PC-3 (cell line): ENCODE measurements around the gene SF3A2. TPM values are rescaled to one million over a fixed set of nuclear protein-coding genes. Genes with fewer than 3 reads are reported as not detected.

Experiments used
- ATAC-seq: fragments of 200-7000 bp; cut with Tn5 transposase; 2 replicates; pipeline ENCODE4 v1.9.1; 2020; ENCODE audit warnings: mild to moderate bottlenecking, moderate library complexity
- BruUV-seq: library from RNA; stranded (reverse); fragments of 400-500 nt; replicated peaks from 2 replicates; lab custom pipeline; 2021; lab: Mats Ljungman, UMichigan
- CTCF ChIA-PET: fragments of 300-600 bp; sonication (Branson Sonifier 250); formaldehyde crosslinking; loops from one replicate; lab custom pipeline; 2022; ENCODE audit warnings: antibody characterized with exemption; lab: Charles Lee
- POLR2A ChIA-PET: fragments of 300-600 bp; sonication (Branson Sonifier 250); formaldehyde crosslinking; loops from one replicate; lab custom pipeline; 2022; ENCODE audit warnings: antibody characterized with exemption; ENCODE audit not compliant: unreplicated experiment; lab: Charles Lee
- DNase-seq: peaks from one replicate; pipeline ENCODE4 v3.0.0-alpha.2; 2015
- H2AFZ ChIP-seq: fragments of 300-600 bp; sonication (generic); 2 replicates; pipeline ENCODE4 v1.6.0; 2016; ENCODE audit warnings: antibody characterized with exemption, low read length
- H3F3A ChIP-seq: fragments of 300-600 bp; sonication (generic); one replicate; pipeline ENCODE4 v1.6.0; 2017; ENCODE audit warnings: antibody characterized with exemption, low read length, control low read depth, mild to moderate bottlenecking; ENCODE audit not compliant: unreplicated experiment
- H3K27ac ChIP-seq: fragments of 300-600 bp; sonication (generic); 2 replicates; pipeline ENCODE4 v1.5.1; 2016; ENCODE audit warnings: mild to moderate bottlenecking, low read length
- H3K27me3 ChIP-seq: fragments of 300-600 bp; sonication (generic); 2 replicates; pipeline ENCODE4 v1.6.1; 2016; ENCODE audit warnings: low read length, mixed read lengths
- H3K36me3 ChIP-seq: fragments of 300-600 bp; sonication (generic); 2 replicates; pipeline ENCODE4 v1.6.1; 2016; ENCODE audit warnings: low read depth, mixed run types, low read length, mixed read lengths
- H3K4me1 ChIP-seq: fragments of 300-600 bp; sonication (generic); 2 replicates; pipeline ENCODE4 v1.5.1; 2016; ENCODE audit warnings: low read length; ENCODE audit not compliant: insufficient read depth
- H3K4me2 ChIP-seq: fragments of 300-600 bp; sonication (generic); 2 replicates; pipeline ENCODE4 v1.6.0; 2016; ENCODE audit warnings: low read length
- H3K4me3 ChIP-seq: fragments of 300-600 bp; sonication (generic); 2 replicates; pipeline ENCODE4 v1.5.1; 2016; ENCODE audit warnings: mild to moderate bottlenecking, low read length, mixed read lengths
- H3K79me2 ChIP-seq: fragments of 300-600 bp; sonication (generic); 2 replicates; pipeline ENCODE4 v1.6.1; 2017; ENCODE audit warnings: low read length, mixed read lengths
- H3K9ac ChIP-seq: fragments of 300-600 bp; sonication (generic); 2 replicates; pipeline ENCODE4 v1.6.0; 2016; ENCODE audit warnings: mild to moderate bottlenecking, low read length
- H3K9me2 ChIP-seq: fragments of 300-600 bp; sonication (generic); replicated peaks from 2 replicates; pipeline ENCODE4 v1.6.1; 2016; ENCODE audit warnings: mixed run types, low read length, mixed read lengths
- H3K9me3 ChIP-seq: fragments of 300-600 bp; sonication (generic); 2 replicates; pipeline ENCODE4 v1.6.1; 2016; ENCODE audit warnings: low read length, mixed read lengths
- H4K20me1 ChIP-seq: fragments of 300-600 bp; sonication (generic); 2 replicates; pipeline ENCODE4 v1.6.1; 2016; ENCODE audit warnings: low read length, mixed read lengths
- CTCF ChIP-seq: fragments of 300-600 bp; sonication (generic); conservative IDR thresholded peaks from 2 replicates; pipeline ENCODE4 v1.5.1; 2017; ENCODE audit warnings: antibody characterized with exemption, low read depth, mild to moderate bottlenecking, low read length
- EZH2 ChIP-seq: fragments of 300-600 bp; sonication (generic); IDR thresholded peaks from one replicate; pipeline ENCODE4 v1.6.1; 2017; ENCODE audit warnings: antibody characterized with exemption, mild to moderate bottlenecking, low read length; ENCODE audit not compliant: unreplicated experiment
- EZH2phosphoT487 ChIP-seq: fragments of 300-600 bp; sonication (generic); IDR thresholded peaks from 2 replicates; pipeline ENCODE4 v1.6.1; 2018; ENCODE audit warnings: mild to moderate bottlenecking, antibody characterized with exemption, low read length, borderline replicate concordance
- intact Hi-C: fragments of 100-400 bp; cut with micrococcal nuclease; formaldehyde crosslinking; loops from 2 replicates; pipeline ENCODE4 v1.9.0; 2023
- total RNA-seq: library from RNA; depleted of rRNA; stranded (reverse); fragments of >200 nt; gene quantifications from 2 replicates; pipeline ENCODE4 v1.2.3, GENCODE V29; 2014

The SF3A2 gene
- total RNA-seq, 1 experiment from 2014 or later = 55.5 TPM

GRCh38 chr19:2249880-2250765, 13.5 kb downstream of the SF3A2 start:
- Histone ChIP-seq H3K36me3 (peaks cover 2% of the 10 kb centered on the region; the same call in 1 of the 2 replicates), H3K27me3 (no peaks in the 10 kb centered on the region), H3K4me1 (no peaks in the 10 kb centered on the region), H3F3A (no peaks in the 10 kb centered on the region), H3K27ac (no peak overlapping the region), H3K79me2 (no peaks in the 10 kb centered on the region), H3K4me2 (no peak overlapping the region), H3K4me3 (no peak overlapping the region), H2AFZ (no peak overlapping the region), H3K9me2 (no peaks in the 10 kb centered on the region), H3K9me3 (no peaks in the 10 kb centered on the region), H3K9ac (no peak overlapping the region), H4K20me1 (no peaks in the 10 kb centered on the region)
- no peak for TF ChIP-seq EZH2phosphoT487
- TF ChIP-seq EZH2 = no peak
- no peak for TF ChIP-seq CTCF
- no TSS peak for BruUV-seq
- CTCF ChIA-PET = no interaction called here
- DNase-seq (no peak), ATAC-seq (peak; percentile 19)
- intact Hi-C loops = no loop called here
- POLR2A ChIA-PET = no interaction called here

GRCh38 chr19:2250766-2251105, 14.1 kb downstream of the SF3A2 start:
- Histone ChIP-seq H4K20me1 (no peaks in the 10 kb centered on the region), H3K79me2 (no peaks in the 10 kb centered on the region), H3K4me1 (no peaks in the 10 kb centered on the region), H3K9me3 (no peaks in the 10 kb centered on the region), H3F3A (no peaks in the 10 kb centered on the region), H2AFZ (no peak overlapping the region), H3K4me2 (no peak overlapping the region), H3K4me3 (no peak overlapping the region), H3K9me2 (no peaks in the 10 kb centered on the region), H3K36me3 (no peaks in the 10 kb centered on the region; the same call in 1 of the 2 replicates), H3K27me3 (no peaks in the 10 kb centered on the region), H3K27ac (no peak overlapping the region), H3K9ac (no peak overlapping the region)
- POLR2A ChIA-PET = no interaction called here
- no peak; the same call in 1 of the 2 replicates for ATAC-seq
- intact Hi-C loops = no loop called here
- TF ChIP-seq CTCF = no peak
- no peak for TF ChIP-seq EZH2phosphoT487
- no peak for TF ChIP-seq EZH2
- DNase-seq = no peak
- no TSS peak for BruUV-seq
- CTCF ChIA-PET = no interaction called here
